Upper lobe of left lung (tissue), 4 donors: ENCODE measurements around the gene SULT2B1.

Experiments
- CTCF ChIP-seq, 6 experiments: fragments of 450-650 bp in 4 of 6; fragments of 200-600 bp in 2 of 6; sonication (generic) in 2 of 6; IDR thresholded peaks; one replicate each; pipeline ENCODE4 v1.5.1; 2016 to 2019; ENCODE audit warnings: antibody characterized with exemption in 6 of 6
- POLR2A ChIP-seq, 4 donors: fragments of 450-650 bp; IDR thresholded peaks; one replicate each; pipeline ENCODE4 v1.5.1; 2016 to 2017; ENCODE audit warnings: antibody characterized with exemption in 4 of 4, mild to moderate bottlenecking in 2 of 4
- POLR2AphosphoS5 ChIP-seq, 2 donors: sonication (generic); formaldehyde crosslinking; IDR thresholded peaks; one replicate each; pipeline ENCODE4 v1.5.1; 2017; ENCODE audit warnings: antibody characterized with exemption in 2 of 2

GRCh38 chr19:48512504-48513288 is 39.3 kb upstream of the SULT2B1 start:
- TF ChIP-seq CTCF (IDR thresholded peaks at IDR 0.05) (no peak), POLR2AphosphoS5 (IDR thresholded peaks at IDR 0.05) (no peak), POLR2A (IDR thresholded peaks at IDR 0.05) (no peak)
